SU-DHL-6 (cell line): ENCODE results near the gene RALGPS1.

Experiments used
- H2AFZ ChIP-seq: fragments of 200-600 bp; sonication (generic); 2 replicates; pipeline ENCODE4 v1.6.1; 2014; ENCODE audit warnings: low read depth, mild to moderate bottlenecking, moderate library complexity, mixed read lengths, antibody characterized with exemption, low read length; ENCODE audit not compliant: severe bottlenecking
- H3F3A ChIP-seq: fragments of 200-600 bp; shearing (Covaris generic); 2 replicates; pipeline ENCODE4 v1.6.0; 2016; ENCODE audit warnings: antibody characterized with exemption, mild to moderate bottlenecking; ENCODE audit not compliant: insufficient read depth
- H3K27ac ChIP-seq: fragments of 200-600 bp; sonication (generic); 2 replicates; pipeline ENCODE4 v1.5.1; 2016; ENCODE audit warnings: low read depth, mild to moderate bottlenecking, low read length, moderate library complexity, mixed read lengths
- H3K27me3 ChIP-seq: fragments of 200-600 bp; sonication (generic), shearing (Covaris generic); 2 replicates; pipeline ENCODE4 v1.6.0; 2014; ENCODE audit warnings: mild to moderate bottlenecking, low read length
- H3K36me3 ChIP-seq: fragments of 200-600 bp; sonication (generic); 2 replicates; pipeline ENCODE4 v1.6.1; 2014; ENCODE audit warnings: mild to moderate bottlenecking, low read length, mixed read lengths
- H3K4me2 ChIP-seq: fragments of 300-600, 200-600 bp; shearing (Covaris generic), sonication (generic); 2 replicates; pipeline ENCODE4 v1.6.0; 2014; ENCODE audit warnings: low read length, low read depth, mild to moderate bottlenecking; ENCODE audit not compliant: poor library complexity, severe bottlenecking
- H3K4me3 ChIP-seq: fragments of 200-600 bp; sonication (generic); 2 replicates; pipeline ENCODE4 v1.5.1; 2014; ENCODE audit warnings: antibody characterized with exemption, low read length, mild to moderate bottlenecking, mixed read lengths; ENCODE audit not compliant: insufficient read depth, poor library complexity, severe bottlenecking
- H3K79me2 ChIP-seq: fragments of 200-600 bp; sonication (generic); 2 replicates; pipeline ENCODE4 v1.6.1; 2014; ENCODE audit warnings: mild to moderate bottlenecking, low read length, moderate library complexity; ENCODE audit not compliant: insufficient read depth
- H3K9ac ChIP-seq: fragments of 200-600 bp; sonication (generic); 2 replicates; pipeline ENCODE4 v1.7.0; 2014; ENCODE audit warnings: mild to moderate bottlenecking, low read length
- H3K9me2 ChIP-seq: fragments of 200-600 bp; sonication (generic); replicated peaks from 2 replicates; pipeline ENCODE4 v1.6.1; 2014; ENCODE audit warnings: low read length; ENCODE audit not compliant: insufficient read depth
- H3K9me3 ChIP-seq: fragments of 200-600 bp; sonication (generic); 2 replicates; pipeline ENCODE4 v1.6.1; 2014; ENCODE audit warnings: low read length, mixed read lengths; ENCODE audit not compliant: insufficient read depth
- H4K20me1 ChIP-seq: fragments of 200-600 bp; sonication (generic); 2 replicates; pipeline ENCODE4 v1.6.1; 2014; ENCODE audit warnings: low read depth, mild to moderate bottlenecking, antibody characterized with exemption, low read length, moderate library complexity, mixed read lengths
- CTCF ChIP-seq: fragments of 200-600 bp; sonication (generic); IDR thresholded peaks from one replicate; pipeline ENCODE4 v1.5.1; 2017; ENCODE audit warnings: antibody characterized with exemption, mild to moderate bottlenecking, low read length, moderate library complexity; ENCODE audit not compliant: insufficient read depth, poor library complexity, severe bottlenecking
- EZH2phosphoT487 ChIP-seq: fragments of 200-600 bp; sonication (generic), shearing (Covaris generic); conservative IDR thresholded peaks from 2 replicates; pipeline ENCODE4 v1.6.1; 2018; ENCODE audit warnings: mild to moderate bottlenecking, antibody characterized with exemption, low read length, moderate library complexity, mixed read lengths

Gene RALGPS1

GRCh38 chr9:127187231-127187956, 272.8 kb downstream of the RALGPS1 start:
- no peak overlapping the region for H2AFZ ChIP-seq
- H3K9me3 ChIP-seq: no peaks in the 10 kb centered on the region
- no peak overlapping the region for H3K9ac ChIP-seq
- no peak for TF ChIP-seq CTCF
- no peak for TF ChIP-seq EZH2phosphoT487
- H3K79me2 ChIP-seq: no peaks in the 10 kb centered on the region
- no peak overlapping the region for H3K27ac ChIP-seq
- no peaks in the 10 kb centered on the region for H3K36me3 ChIP-seq
- no peaks in the 10 kb centered on the region for H4K20me1 ChIP-seq
- H3F3A ChIP-seq: no peaks in the 10 kb centered on the region
- H3K4me3 ChIP-seq: no peak overlapping the region
- H3K9me2 ChIP-seq: no peaks in the 10 kb centered on the region
- H3K27me3 ChIP-seq: no peaks in the 10 kb centered on the region
- H3K4me2 ChIP-seq: no peak overlapping the region

DNA sequence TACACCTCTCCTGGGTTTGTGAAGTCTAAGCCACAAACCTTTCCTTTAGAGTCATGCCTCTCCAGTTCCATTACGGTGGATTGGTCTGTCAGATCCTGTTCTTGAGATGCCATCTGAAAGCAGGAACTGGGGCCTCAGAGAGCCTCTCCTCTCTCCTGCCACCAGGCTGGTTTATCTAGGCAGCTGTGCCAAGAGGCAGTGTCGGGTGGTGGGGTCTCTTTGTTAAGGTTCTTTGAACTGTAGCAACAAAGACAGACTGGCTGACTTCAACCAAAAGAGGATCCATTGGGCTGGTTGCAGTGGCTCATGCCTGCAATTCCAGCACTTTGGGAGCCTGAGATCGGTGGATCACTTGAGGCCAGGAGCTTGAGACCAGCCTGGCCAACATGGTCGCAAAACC, 273.8 kb downstream of the RALGPS1 start:
- Histone ChIP-seq H3F3A (no peaks in the 10 kb centered on the region), H3K27me3 (no peaks in the 10 kb centered on the region), H3K27ac (no peak overlapping the region)

GRCh38 chr9:127189628-127190027, 275.0 kb downstream of the RALGPS1 start:
- H3K9me3 ChIP-seq: no peaks in the 10 kb centered on the region
- H3K79me2 ChIP-seq: no peaks in the 10 kb centered on the region
- H3K4me2 ChIP-seq: no peak overlapping the region
- H3K4me3 ChIP-seq: no peak overlapping the region
- TF ChIP-seq EZH2phosphoT487: no peak
- no peak for TF ChIP-seq CTCF
- no peak overlapping the region for H2AFZ ChIP-seq
- H3F3A ChIP-seq: no peaks in the 10 kb centered on the region
- no peaks in the 10 kb centered on the region for H3K27me3 ChIP-seq
- no peaks in the 10 kb centered on the region for H3K9me2 ChIP-seq
- no peaks in the 10 kb centered on the region for H3K36me3 ChIP-seq
- no peaks in the 10 kb centered on the region for H4K20me1 ChIP-seq
- no peak overlapping the region for H3K9ac ChIP-seq
- H3K27ac ChIP-seq: no peak overlapping the region

More for the DNA sequence above, 273.8 kb downstream of the RALGPS1 start:
- H2AFZ ChIP-seq: no peak overlapping the region
- no peaks in the 10 kb centered on the region for H3K36me3 ChIP-seq
- H3K4me2 ChIP-seq: no peak overlapping the region
- H3K9me2 ChIP-seq: no peaks in the 10 kb centered on the region
- H3K9ac ChIP-seq: no peak overlapping the region
- no peaks in the 10 kb centered on the region for H3K79me2 ChIP-seq
- TF ChIP-seq EZH2phosphoT487: no peak
- TF ChIP-seq CTCF: no peak
- no peaks in the 10 kb centered on the region for H3K9me3 ChIP-seq
- H4K20me1 ChIP-seq: no peaks in the 10 kb centered on the region
- no peak overlapping the region for H3K4me3 ChIP-seq
